Measurements from ENCODE around the gene TLCD2.
A peak's percentile ranks its signal among the peaks of the same experiment; 100 is the strongest.
"Not testable (repeated sequence)": the region's sequence is repeated elsewhere in the genome, so short reads cannot be mapped to it uniquely, and the experiment has no call there.

Gene TLCD2

GRCh38 chr17:1709971-1710806, at the start of gene TLCD2:
TSS of gene TLCD2 (minus strand) at chr17:1710377. CDS start at chr17:1710242, 135 bp downstream.
- peak; percentile 82 for DNase-seq (ENCODE audit: low spot score)

- no peak for DNase-seq (ENCODE audit: low spot score)
These were observed 49.4 kb upstream of the TLCD2 start for GRCh38 chr17:1759529-1759928.

- no peak for DNase-seq (ENCODE audit: low spot score)
These were observed 48.6 kb upstream of the TLCD2 start for GRCh38 chr17:1758807-1759206.

GRCh38 chr17:1755827-1756262, 45.7 kb upstream of the TLCD2 start:
- no peak for DNase-seq (ENCODE audit: low spot score)

- DNase-seq (ENCODE audit: low spot score): no peak
These were observed 45.2 kb upstream of the TLCD2 start for GRCh38 chr17:1755252-1755826.

GRCh38 chr17:1754430-1755112, 44.4 kb upstream of the TLCD2 start:
- DNase-seq (ENCODE audit: low spot score): no peak

- no peak for DNase-seq (ENCODE audit: low spot score)
These were observed 43.7 kb upstream of the TLCD2 start for GRCh38 chr17:1753767-1754429.

GRCh38 chr17:1752425-1753262, 42.5 kb upstream of the TLCD2 start:
- DNase-seq (ENCODE audit: low spot score): no peak

- no peak for DNase-seq (ENCODE audit: low spot score)
These were observed 40.5 kb upstream of the TLCD2 start for GRCh38 chr17:1750628-1751027.

- DNase-seq (ENCODE audit: low spot score): no peak
These were observed 36.9 kb upstream of the TLCD2 start for GRCh38 chr17:1746975-1747543.

- DNase-seq (ENCODE audit: low spot score): no peak
These were observed 35.4 kb upstream of the TLCD2 start for GRCh38 chr17:1745513-1746020.

GRCh38 chr17:1744551-1745512, 34.7 kb upstream of the TLCD2 start:
- DNase-seq (ENCODE audit: low spot score): no peak

- DNase-seq (ENCODE audit: low spot score): no peak
These were observed 32.9 kb upstream of the TLCD2 start for GRCh38 chr17:1743088-1743439.

GRCh38 chr17:1742371-1743087, 32.4 kb upstream of the TLCD2 start, which contains the start of gene SERPINF2:
TSS of gene SERPINF2 (plus strand) at chr17:1742871. CDS start at chr17:1744996, 2,125 bp downstream.
- peak; percentile 84 for DNase-seq (ENCODE audit: low spot score)

- DNase-seq (ENCODE audit: low spot score): not testable (repeated sequence)
These were observed 31.7 kb upstream of the TLCD2 start for GRCh38 chr17:1741899-1742298.

- DNase-seq (ENCODE audit: low spot score): no peak
These were observed 27.5 kb upstream of the TLCD2 start for GRCh38 chr17:1737531-1738291.

- DNase-seq (ENCODE audit: low spot score): peak; percentile 92
These were observed 26.4 kb upstream of the TLCD2 start for GRCh38 chr17:1736348-1737281.
